Myocyte (in vitro differentiated cells): ENCODE data around the gene OR5L1. TPM values are rescaled to one million over a fixed set of nuclear protein-coding genes. Genes with fewer than 3 reads are reported as not detected.

Source experiments
- DNase-seq: peaks from one replicate; pipeline ENCODE4 v3.0.0-alpha.2; 2012; ENCODE audit warnings: low read depth
- polyA plus RNA-seq: library from polyadenylated mRNA; unstranded; fragments of >200 nt; gene quantifications from one replicate; pipeline ENCODE4 v1.2.1, GENCODE V29; 2012; ENCODE audit warnings: missing spikeins
- total RNA-seq: library from RNA; depleted of rRNA; stranded (reverse); fragments of >200 nt; gene quantifications from 2 replicates; pipeline ENCODE4 v1.2.3, GENCODE V29; 2014

Gene OR5L1
- total RNA-seq = not detected in 2 replicates
- polyA plus RNA-seq = not detected

GRCh38 chr11:55811067-55811466 lies at the start of gene OR5L1:
TSS of gene OR5L1 (plus strand) at chr11:55811367. CDS start at chr11:55811467, 100 bp downstream.
- no peak for DNase-seq

GRCh38 chr11:55773138-55773537 lies 38.0 kb upstream of the OR5L1 start, which contains the start of gene OR5D13:
TSS of gene OR5D13 (plus strand) at chr11:55773438. CDS start at chr11:55773438, 0 bp downstream.
- DNase-seq = no peak

DNA sequence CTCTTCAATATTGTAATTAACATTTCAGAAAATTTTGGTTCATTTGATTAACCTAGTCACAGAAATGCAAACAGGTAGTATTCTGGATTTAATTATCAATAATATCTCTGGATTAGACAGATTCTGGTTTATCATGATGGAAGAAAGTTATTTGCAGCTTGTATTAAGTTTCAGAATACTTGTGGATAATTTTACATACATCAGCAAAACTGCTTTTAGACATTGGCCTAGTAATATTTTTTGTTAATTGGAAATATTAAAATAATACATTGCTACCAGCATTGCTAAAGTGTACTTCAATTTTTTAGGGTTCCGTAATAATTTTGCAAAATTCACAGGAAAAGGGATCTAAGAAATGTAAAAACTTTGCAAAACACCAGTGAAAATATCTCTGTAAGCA lies 19.6 kb upstream of the OR5L1 start:
- DNase-seq = no peak

- no peak for DNase-seq
These were observed 17.8 kb upstream of the OR5L1 start for GRCh38 chr11:55793321-55793720.

DNA sequence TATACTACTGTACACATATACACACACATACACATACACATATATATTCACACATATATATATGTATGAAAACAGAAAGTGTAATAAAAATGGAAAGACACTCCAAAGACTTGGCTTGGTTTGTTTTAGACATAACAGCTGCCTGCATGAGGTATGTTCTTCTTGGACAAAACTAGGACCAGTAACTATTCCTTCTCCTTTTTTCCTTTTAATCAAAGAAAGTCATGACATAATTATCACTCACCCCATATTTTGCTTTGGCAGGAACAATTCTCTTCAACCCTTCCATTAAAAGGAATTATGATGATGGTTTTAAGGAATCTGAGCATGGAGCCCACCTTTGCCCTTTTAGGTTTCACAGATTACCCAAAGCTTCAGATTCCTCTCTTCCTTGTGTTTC lies 15.9 kb upstream of the OR5L1 start, which contains the start of gene OR5D14:
Gene OR5D14, plus strand, starts transcription at position 301 of the 400 bp plus-strand sequence. Its CDS starts 0 bp downstream, at position 301.
- no peak for DNase-seq

GRCh38 chr11:55806248-55806647 lies 4.9 kb upstream of the OR5L1 start:
- no peak for DNase-seq

GRCh38 chr11:55819330-55819729 lies 8.2 kb downstream of the OR5L1 start, which contains the start of gene OR5D18:
TSS of gene OR5D18 (plus strand) at chr11:55819630. CDS start at chr11:55819630, 0 bp downstream.
- no peak for DNase-seq

DNA sequence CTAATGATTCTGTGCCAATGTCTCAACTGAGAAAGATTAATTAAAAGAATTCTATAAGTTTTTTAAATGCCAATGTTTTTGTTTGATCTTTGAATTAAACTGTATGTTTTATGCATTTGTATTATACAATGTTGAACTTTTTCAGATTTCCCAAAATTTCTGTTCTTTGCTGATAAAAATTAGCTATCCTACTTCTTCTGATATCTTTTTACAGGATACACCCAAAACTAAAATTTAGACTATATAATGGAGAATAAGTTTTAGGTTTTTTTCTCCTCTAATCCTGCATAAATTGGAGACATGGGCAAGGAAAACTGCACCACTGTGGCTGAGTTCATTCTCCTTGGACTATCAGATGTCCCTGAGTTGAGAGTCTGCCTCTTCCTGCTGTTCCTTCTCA lies 15.8 kb downstream of the OR5L1 start, which contains the start of gene OR5L2:
Gene OR5L2, plus strand, starts transcription at position 301 of the 400 bp plus-strand sequence. Its CDS starts 0 bp downstream, at position 301.
- DNase-seq = no peak

- DNase-seq = no peak
These were observed 27.3 kb downstream of the OR5L1 start, which contains the start of gene OR5D16 for GRCh38 chr11:55838452-55838851. TSS of gene OR5D16 (plus strand) at chr11:55838752. CDS start at chr11:55838752, 0 bp downstream.

DNA sequence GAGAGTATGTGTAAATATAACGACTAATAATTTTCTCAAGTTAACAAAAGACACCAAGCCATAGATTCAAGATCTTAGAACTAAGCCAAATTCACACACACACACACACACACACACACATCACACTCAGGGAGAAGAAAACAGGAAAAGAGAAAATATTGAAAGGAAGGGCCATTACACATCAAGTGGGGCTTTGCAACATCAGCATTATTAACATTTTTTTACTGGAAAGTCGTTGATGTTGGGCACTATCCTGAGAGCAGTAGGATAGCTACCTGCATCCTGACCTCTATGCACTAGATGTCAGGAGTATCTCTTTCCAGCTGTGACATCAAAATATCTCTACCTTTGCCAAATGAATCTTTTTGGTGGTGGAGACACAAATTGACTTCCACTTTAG lies 36.3 kb downstream of the OR5L1 start:
- DNase-seq = no peak

DNA sequence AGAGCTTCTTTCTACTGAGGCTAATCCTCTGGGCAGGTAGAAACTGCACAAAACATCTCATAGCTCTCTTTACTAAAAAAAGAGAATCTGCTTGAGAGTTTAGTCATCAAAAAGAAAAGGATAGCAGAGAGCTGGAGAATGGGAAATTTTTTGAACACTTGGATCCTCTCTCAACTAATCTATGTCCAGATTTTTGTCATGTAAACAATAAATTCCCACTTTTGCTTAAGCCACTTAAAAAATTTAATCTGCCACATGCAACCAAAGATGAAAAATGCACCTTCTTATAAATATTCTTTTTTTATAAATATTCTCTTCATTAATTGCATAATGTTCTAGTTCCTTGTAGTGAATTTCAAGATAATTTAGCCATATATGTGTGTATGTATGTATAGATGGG lies 37.9 kb downstream of the OR5L1 start:
- DNase-seq = no peak

- no peak for DNase-seq
These were observed 41.0 kb downstream of the OR5L1 start for GRCh38 chr11:55852141-55852540.

DNA sequence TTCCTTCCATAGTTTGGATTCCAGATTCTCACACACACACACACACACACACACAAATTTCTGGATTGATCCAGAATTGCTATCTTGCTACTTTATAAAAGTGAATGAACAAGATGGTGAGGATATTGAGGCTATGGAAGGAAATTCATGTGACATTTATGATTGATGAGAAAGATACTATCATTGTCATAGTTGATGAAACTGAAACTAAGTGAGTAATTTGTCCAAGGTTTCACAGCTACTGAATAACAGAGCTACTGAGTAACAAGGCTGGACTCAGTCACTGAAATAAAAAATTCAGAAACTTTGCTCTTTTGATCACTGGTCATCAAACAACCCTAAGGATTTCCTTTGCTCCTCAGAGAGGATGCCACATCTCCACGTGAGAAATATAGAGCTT lies 43.5 kb downstream of the OR5L1 start:
- DNase-seq = no peak

Other genes with a start within 250 kb of the OR5L1 start
- not detected in 2 replicates for gene OR4C16, start 239.2 kb upstream of the OR5L1 start, total RNA-seq
- not detected in 2 replicates for gene OR4C11, start 203.7 kb upstream of the OR5L1 start, total RNA-seq
- gene OR4P4, start 176.3 kb upstream of the OR5L1 start, total RNA-seq = not detected in 2 replicates
- gene OR4S2, start 163.0 kb upstream of the OR5L1 start, total RNA-seq = not detected in 2 replicates
- not detected in 2 replicates for gene OR4C6, start 149.2 kb upstream of the OR5L1 start, total RNA-seq
- gene OR5D13, start 37.9 kb upstream of the OR5L1 start, total RNA-seq = not detected in 2 replicates
- gene OR5D14, start 15.8 kb upstream of the OR5L1 start, total RNA-seq = not detected in 2 replicates
- not detected in 2 replicates for gene OR5D18, start 8.3 kb downstream of the OR5L1 start, total RNA-seq
- gene OR5L2, start 15.9 kb downstream of the OR5L1 start, total RNA-seq = not detected in 2 replicates
- gene OR5D16, start 27.4 kb downstream of the OR5L1 start, total RNA-seq = not detected in 2 replicates
- gene TRIM51, start 71.9 kb downstream of the OR5L1 start, total RNA-seq = not detected in 2 replicates
- gene OR5W2, start 103.2 kb downstream of the OR5L1 start, total RNA-seq = not detected in 2 replicates
- gene OR5I1, start 125.0 kb downstream of the OR5L1 start, total RNA-seq = not detected in 2 replicates
- not detected in 2 replicates for gene OR10AG1, start 158.6 kb downstream of the OR5L1 start, total RNA-seq
- gene OR5F1, start 183.3 kb downstream of the OR5L1 start, total RNA-seq = not detected in 2 replicates
- gene OR5AS1, start 216.3 kb downstream of the OR5L1 start, total RNA-seq = not detected in 2 replicates